Measurements from ENCODE around the gene OTOGL.

Gene OTOGL

DNA sequence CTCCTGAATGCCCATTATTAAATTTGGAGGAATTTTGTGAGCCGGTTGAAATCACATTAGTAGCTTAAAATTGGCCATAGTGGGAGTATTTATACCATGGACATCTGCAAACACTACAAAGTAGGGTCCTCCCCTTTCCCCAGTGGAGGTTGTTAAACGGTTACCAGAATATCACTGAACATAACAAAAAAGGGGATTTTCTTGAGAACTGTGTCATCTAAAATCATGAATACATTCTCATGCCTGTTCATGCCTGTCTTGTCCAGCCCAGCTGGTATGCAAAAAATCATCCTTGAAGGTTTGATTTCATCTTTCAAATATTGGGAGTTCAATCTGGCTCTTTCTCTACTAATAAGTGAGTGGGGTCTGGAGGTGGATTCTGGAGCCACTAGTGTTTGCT, 96.4 kb downstream of the OTOGL start:
- Histone ChIP-seq H3F3A (ENCODE audit: insufficient read depth, low read length) (no peaks in the 10 kb centered on the region), H3K9me2 (ENCODE audit: low read depth, low read length) (no peaks in the 10 kb centered on the region), H2AFZ (ENCODE audit: low read length) (no peak overlapping the region), H3K27ac (ENCODE audit: low read depth, low read length, poor library complexity, severe bottlenecking) (no peak overlapping the region), H3K36me3 (ENCODE audit: insufficient read depth, low read length) (no peaks in the 10 kb centered on the region), H3K9me3 (ENCODE audit: low read length) (no peaks in the 10 kb centered on the region), H4K20me1 (ENCODE audit: insufficient read depth, low read length) (no peaks in the 10 kb centered on the region), H3K27me3 (ENCODE audit: insufficient read depth, low read length) (no peaks in the 10 kb centered on the region), H3K4me2 (ENCODE audit: low read length) (no peak overlapping the region), H3K79me2 (ENCODE audit: insufficient read depth, low read length) (no peaks in the 10 kb centered on the region), H3K9ac (ENCODE audit: low read length) (no peak overlapping the region), H3K4me1 (ENCODE audit: insufficient read depth, low read length, severe bottlenecking) (no peaks in the 10 kb centered on the region), H3K4me3 (ENCODE audit: low read depth, low read length, poor library complexity, severe bottlenecking) (no peak overlapping the region)
- no peak for TF ChIP-seq EZH2 (IDR thresholded peaks at IDR 0.05; ENCODE audit: borderline replicate concordance, low read length)
- TF ChIP-seq, protein P1, sequence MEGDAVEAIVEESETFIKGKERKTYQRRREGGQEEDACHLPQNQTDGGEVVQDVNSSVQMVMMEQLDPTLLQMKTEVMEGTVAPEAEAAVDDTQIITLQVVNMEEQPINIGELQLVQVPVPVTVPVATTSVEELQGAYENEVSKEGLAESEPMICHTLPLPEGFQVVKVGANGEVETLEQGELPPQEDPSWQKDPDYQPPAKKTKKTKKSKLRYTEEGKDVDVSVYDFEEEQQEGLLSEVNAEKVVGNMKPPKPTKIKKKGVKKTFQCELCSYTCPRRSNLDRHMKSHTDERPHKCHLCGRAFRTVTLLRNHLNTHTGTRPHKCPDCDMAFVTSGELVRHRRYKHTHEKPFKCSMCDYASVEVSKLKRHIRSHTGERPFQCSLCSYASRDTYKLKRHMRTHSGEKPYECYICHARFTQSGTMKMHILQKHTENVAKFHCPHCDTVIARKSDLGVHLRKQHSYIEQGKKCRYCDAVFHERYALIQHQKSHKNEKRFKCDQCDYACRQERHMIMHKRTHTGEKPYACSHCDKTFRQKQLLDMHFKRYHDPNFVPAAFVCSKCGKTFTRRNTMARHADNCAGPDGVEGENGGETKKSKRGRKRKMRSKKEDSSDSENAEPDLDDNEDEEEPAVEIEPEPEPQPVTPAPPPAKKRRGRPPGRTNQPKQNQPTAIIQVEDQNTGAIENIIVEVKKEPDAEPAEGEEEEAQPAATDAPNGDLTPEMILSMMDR (IDR thresholded peaks at IDR 0.05; ENCODE audit: low read length), result no peak

DNA sequence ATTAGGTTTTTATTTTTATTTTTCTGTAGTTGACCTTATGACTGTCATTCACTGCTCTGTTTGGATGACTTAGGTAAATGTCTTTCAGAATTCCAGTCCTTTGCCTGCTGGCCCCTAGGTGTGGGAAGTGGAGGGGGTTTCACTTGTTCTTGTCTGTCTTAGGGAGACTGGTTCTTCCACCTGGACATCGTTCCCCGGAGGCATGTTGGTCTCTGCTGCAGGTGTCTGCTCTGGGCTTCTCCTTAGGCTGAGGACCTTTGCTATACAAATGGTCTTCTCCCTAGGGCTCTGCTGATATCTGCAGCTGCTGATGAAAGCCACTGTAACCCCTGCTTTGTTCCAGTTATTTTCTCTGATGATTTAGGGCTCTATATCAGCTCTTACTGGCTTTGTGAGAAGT, 97.1 kb downstream of the OTOGL start:
- Histone ChIP-seq H3K79me2 (ENCODE audit: insufficient read depth, low read length) (no peaks in the 10 kb centered on the region), H4K20me1 (ENCODE audit: insufficient read depth, low read length) (no peaks in the 10 kb centered on the region), H2AFZ (ENCODE audit: low read length) (no peak overlapping the region), H3K4me3 (ENCODE audit: low read depth, low read length, poor library complexity, severe bottlenecking) (no peak overlapping the region), H3F3A (ENCODE audit: insufficient read depth, low read length) (no peaks in the 10 kb centered on the region), H3K36me3 (ENCODE audit: insufficient read depth, low read length) (no peaks in the 10 kb centered on the region), H3K9me3 (ENCODE audit: low read length) (no peaks in the 10 kb centered on the region), H3K4me2 (ENCODE audit: low read length) (no peak overlapping the region), H3K4me1 (ENCODE audit: insufficient read depth, low read length, severe bottlenecking) (no peaks in the 10 kb centered on the region), H3K27ac (ENCODE audit: low read depth, low read length, poor library complexity, severe bottlenecking) (no peak overlapping the region), H3K9me2 (ENCODE audit: low read depth, low read length) (no peaks in the 10 kb centered on the region), H3K27me3 (ENCODE audit: insufficient read depth, low read length) (no peaks in the 10 kb centered on the region), H3K9ac (ENCODE audit: low read length) (no peak overlapping the region)
- no peak for TF ChIP-seq EZH2 (IDR thresholded peaks at IDR 0.05; ENCODE audit: borderline replicate concordance, low read length)
- TF ChIP-seq, protein P1 (IDR thresholded peaks at IDR 0.05; ENCODE audit: low read length), result no peak

DNA sequence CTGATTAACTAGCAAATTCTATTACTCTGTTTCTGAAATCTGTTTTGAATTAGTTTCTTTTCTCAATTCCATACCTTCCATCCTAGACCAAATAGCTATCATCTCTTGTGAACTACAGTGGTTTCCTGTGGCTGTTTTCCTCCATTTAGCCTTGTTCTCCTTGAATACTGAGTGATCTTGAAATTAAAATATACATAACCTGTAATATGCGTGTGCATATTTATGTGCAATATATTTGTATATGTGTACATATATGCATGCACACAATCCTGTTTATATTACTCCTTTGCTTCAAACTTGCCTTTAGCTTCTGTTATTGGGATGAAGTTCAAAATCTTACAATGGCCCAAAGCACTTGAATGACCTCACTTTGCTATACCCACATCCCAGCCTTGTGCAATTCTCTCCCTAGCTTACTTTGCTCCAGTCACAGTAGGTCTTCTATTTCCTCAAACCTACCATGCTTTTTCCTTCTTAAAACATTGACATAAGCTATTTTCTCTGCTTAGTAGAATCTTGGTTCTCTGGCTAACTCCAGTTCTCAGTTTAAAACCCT, 99.5 kb downstream of the OTOGL start:
- H3K4me1 ChIP-seq (ENCODE audit: insufficient read depth, low read length, severe bottlenecking), result no peaks in the 10 kb centered on the region
- no peak overlapping the region for H3K9ac ChIP-seq (ENCODE audit: low read length)
- no peaks in the 10 kb centered on the region for H3K36me3 ChIP-seq (ENCODE audit: insufficient read depth, low read length)
- no peak overlapping the region for H3K4me3 ChIP-seq (ENCODE audit: low read depth, low read length, poor library complexity, severe bottlenecking)
- H3K4me2 ChIP-seq (ENCODE audit: low read length), result no peak overlapping the region
- no peaks in the 10 kb centered on the region for H3K27me3 ChIP-seq (ENCODE audit: insufficient read depth, low read length)
- H4K20me1 ChIP-seq (ENCODE audit: insufficient read depth, low read length), result no peaks in the 10 kb centered on the region
- no peak overlapping the region for H2AFZ ChIP-seq (ENCODE audit: low read length)
- no peaks in the 10 kb centered on the region for H3F3A ChIP-seq (ENCODE audit: insufficient read depth, low read length)
- no peaks in the 10 kb centered on the region for H3K79me2 ChIP-seq (ENCODE audit: insufficient read depth, low read length)
- H3K27ac ChIP-seq (ENCODE audit: low read depth, low read length, poor library complexity, severe bottlenecking), result no peak overlapping the region
- H3K9me2 ChIP-seq (ENCODE audit: low read depth, low read length), result no peaks in the 10 kb centered on the region
- no peak for TF ChIP-seq EZH2 (IDR thresholded peaks at IDR 0.05; ENCODE audit: borderline replicate concordance, low read length)
- TF ChIP-seq, protein P1 (IDR thresholded peaks at IDR 0.05; ENCODE audit: low read length), result no peak
- no peaks in the 10 kb centered on the region for H3K9me3 ChIP-seq (ENCODE audit: low read length)
